Muscle of leg (tissue), 11 donors: ENCODE results near the gene SEMA3D. TPM values are rescaled to one million over a fixed set of nuclear protein-coding genes. Genes with fewer than 3 reads are reported as not detected.
A peak's percentile ranks its signal among the peaks of the same experiment; 100 is the strongest.

Experiments
- DNase-seq: peaks from one replicate; pipeline ENCODE4 v3.0.0; 2013
- H3K27ac ChIP-seq: one replicate; pipeline ENCODE4 v1.5.1; 2013; ENCODE audit warnings: mild to moderate bottlenecking, low read length, control low read depth
- H3K27me3 ChIP-seq: one replicate; pipeline ENCODE4 v1.6.1; 2013; ENCODE audit warnings: low read length; ENCODE audit not compliant: control insufficient read depth, insufficient read depth
- H3K36me3 ChIP-seq: one replicate; pipeline ENCODE4 v1.6.1; 2013; ENCODE audit warnings: low read length; ENCODE audit not compliant: control insufficient read depth, insufficient read depth
- H3K4me1 ChIP-seq: one replicate; pipeline ENCODE4 v1.6.1; 2013; ENCODE audit warnings: low read length; ENCODE audit not compliant: control insufficient read depth, insufficient read depth
- H3K4me3 ChIP-seq: one replicate; pipeline ENCODE4 v1.5.1; 2013; ENCODE audit warnings: low read length, control low read depth
- H3K9me3 ChIP-seq: replicated peaks from 2 replicates; pipeline ENCODE4 v1.6.1; 2013; ENCODE audit warnings: low read depth, low read length; ENCODE audit not compliant: control insufficient read depth
- WGBS: methylation state at CpG from one replicate; pipeline ENCODE4 v1.1.5; 2013; ENCODE audit warnings: missing lambda C conversion rate; ENCODE audit not compliant: insufficient coverage; 5-methylcytosine and 5-hydroxymethylcytosine counted together
- polyA plus RNA-seq, 8 donors: library from polyadenylated mRNA; unstranded; fragments of 120-200 nt; gene quantifications; one replicate each; pipeline versions ENCODE4 v1.2.1 to v1.2.3, GENCODE V29; 2013; ENCODE audit warnings: inconsistent platforms in 1 of 8, low replicate concordance in 1 of 8; ENCODE audit not compliant: insufficient read length in 8 of 8, insufficient read depth in 1 of 8
- total RNA-seq: library from RNA; stranded (reverse); fragments of 120-200 nt; gene quantifications from one replicate; pipeline ENCODE4 v1.2.4, GENCODE V29; 2013

SEMA3D gene
- total and polyA plus RNA-seq, 9 donors: 8.5 to 29.3 (median 18.7) TPM

DNA sequence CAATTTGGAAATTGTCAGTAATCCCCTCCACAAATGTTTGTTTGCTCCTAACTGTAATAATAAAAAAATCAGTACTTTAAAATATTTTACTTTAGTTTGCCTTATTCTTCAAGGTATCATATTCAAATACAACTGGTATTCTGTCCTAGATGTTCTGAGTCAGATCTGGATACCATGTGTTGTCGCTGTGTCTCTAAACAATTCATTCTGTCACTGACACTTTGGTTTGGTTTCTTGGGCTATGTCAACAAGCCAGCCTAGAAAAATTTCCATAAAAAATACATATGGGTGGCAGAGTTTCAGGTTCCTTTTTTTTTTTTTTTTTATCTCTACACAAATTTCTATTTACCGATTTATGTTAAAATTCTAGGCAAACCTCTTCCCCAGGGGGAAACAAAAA, 33.2 kb upstream of the SEMA3D start:
- no CpG with 5 or more reads among the region's 2 CpGs for WGBS
- no peak for DNase-seq

GRCh38 chr7:85217085-85217484, 30.2 kb upstream of the SEMA3D start:
- Histone ChIP-seq H3K4me1 (no peaks in the 10 kb centered on the region), H3K27ac (no peak overlapping the region), H3K36me3 (no peaks in the 10 kb centered on the region), H3K27me3 (no peaks in the 10 kb centered on the region), H3K4me3 (no peak overlapping the region), H3K9me3 (no peaks in the 10 kb centered on the region)
- no CpG with 5 or more reads among the region's 2 CpGs for WGBS
- no peak for DNase-seq

More for the DNA sequence above, 33.2 kb upstream of the SEMA3D start:
- Histone ChIP-seq H3K4me1 (no peaks in the 10 kb centered on the region), H3K27ac (no peak overlapping the region), H3K36me3 (no peaks in the 10 kb centered on the region), H3K4me3 (no peak overlapping the region), H3K27me3 (no peaks in the 10 kb centered on the region), H3K9me3 (no peaks in the 10 kb centered on the region)

DNA sequence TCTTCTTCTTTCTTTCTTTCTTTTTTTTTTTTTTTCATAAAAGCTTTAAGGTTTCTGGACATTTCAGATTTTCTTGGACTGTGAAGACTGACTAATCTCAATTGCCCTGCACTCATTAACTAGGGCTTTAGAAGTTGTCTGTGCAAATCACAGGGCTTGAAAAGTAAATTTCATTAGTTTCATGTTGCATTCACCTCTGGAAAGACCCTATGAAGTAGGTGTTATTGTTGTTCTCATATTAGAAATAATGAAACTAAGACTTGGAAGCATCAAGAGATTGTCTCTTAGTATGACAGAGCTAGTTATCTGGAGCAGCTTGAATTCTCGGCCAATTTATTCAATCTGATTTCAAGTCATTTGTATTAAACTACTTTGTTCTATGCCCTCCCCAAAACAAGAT, 28.2 kb upstream of the SEMA3D start:
- H3K9me3 ChIP-seq: no peaks in the 10 kb centered on the region
- H3K4me3 ChIP-seq: no peak overlapping the region
- no peak overlapping the region for H3K27ac ChIP-seq
- H3K27me3 ChIP-seq: no peaks in the 10 kb centered on the region
- no peaks in the 10 kb centered on the region for H3K4me1 ChIP-seq
- no peak for DNase-seq
- no CpG with 5 or more reads among the region's 1 CpG for WGBS
- H3K36me3 ChIP-seq: no peaks in the 10 kb centered on the region

DNA sequence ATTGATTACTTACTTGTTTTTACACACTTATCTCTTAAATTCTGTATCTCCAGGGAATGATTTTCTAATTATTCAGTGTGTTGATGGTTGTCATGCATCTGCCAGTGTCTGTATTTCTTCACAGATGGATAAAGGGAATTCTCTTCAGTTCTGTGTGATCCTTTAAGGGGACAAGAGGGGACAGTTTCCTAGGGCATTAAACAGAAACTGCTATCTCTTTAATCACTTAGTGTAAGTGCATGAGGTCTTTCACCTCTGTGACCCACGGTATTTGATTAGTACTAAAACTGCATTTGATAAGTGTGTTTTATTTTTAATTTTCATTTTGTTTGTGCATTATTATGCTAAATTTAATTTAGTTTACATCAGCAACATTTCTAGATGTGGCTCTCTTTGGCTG, 26.6 kb upstream of the SEMA3D start:
- no peak overlapping the region for H3K4me3 ChIP-seq
- no peak for DNase-seq

GRCh38 chr7:85205754-85206153, 18.9 kb upstream of the SEMA3D start:
- Histone ChIP-seq H3K4me3 (no peak overlapping the region), H3K27me3 (no peaks in the 10 kb centered on the region), H3K27ac (no peak overlapping the region), H3K36me3 (no peaks in the 10 kb centered on the region), H3K9me3 (no peaks in the 10 kb centered on the region), H3K4me1 (no peaks in the 10 kb centered on the region)
- no CpG with 5 or more reads among the region's 2 CpGs for WGBS
- DNase-seq: no peak

More for the DNA sequence above, 26.6 kb upstream of the SEMA3D start:
- H3K36me3 ChIP-seq: no peaks in the 10 kb centered on the region
- WGBS: no CpG with 5 or more reads among the region's 1 CpG
- no peaks in the 10 kb centered on the region for H3K27me3 ChIP-seq
- H3K27ac ChIP-seq: no peak overlapping the region
- H3K4me1 ChIP-seq: no peaks in the 10 kb centered on the region
- H3K9me3 ChIP-seq: no peaks in the 10 kb centered on the region

GRCh38 chr7:85204496-85204895, 17.6 kb upstream of the SEMA3D start:
- no peaks in the 10 kb centered on the region for H3K9me3 ChIP-seq
- no peaks in the 10 kb centered on the region for H3K36me3 ChIP-seq
- no CpG with 5 or more reads among the region's 2 CpGs for WGBS
- H3K27me3 ChIP-seq: no peaks in the 10 kb centered on the region
- H3K27ac ChIP-seq: no peak overlapping the region
- no peak overlapping the region for H3K4me3 ChIP-seq
- no peak for DNase-seq
- no peaks in the 10 kb centered on the region for H3K4me1 ChIP-seq

GRCh38 chr7:85204061-85204460, 17.2 kb upstream of the SEMA3D start:
- DNase-seq: no peak
- Histone ChIP-seq H3K9me3 (no peaks in the 10 kb centered on the region), H3K36me3 (no peaks in the 10 kb centered on the region), H3K4me1 (no peaks in the 10 kb centered on the region), H3K27me3 (no peaks in the 10 kb centered on the region), H3K27ac (no peak overlapping the region), H3K4me3 (no peak overlapping the region)
- no CpG with 5 or more reads among the region's 2 CpGs for WGBS

DNA sequence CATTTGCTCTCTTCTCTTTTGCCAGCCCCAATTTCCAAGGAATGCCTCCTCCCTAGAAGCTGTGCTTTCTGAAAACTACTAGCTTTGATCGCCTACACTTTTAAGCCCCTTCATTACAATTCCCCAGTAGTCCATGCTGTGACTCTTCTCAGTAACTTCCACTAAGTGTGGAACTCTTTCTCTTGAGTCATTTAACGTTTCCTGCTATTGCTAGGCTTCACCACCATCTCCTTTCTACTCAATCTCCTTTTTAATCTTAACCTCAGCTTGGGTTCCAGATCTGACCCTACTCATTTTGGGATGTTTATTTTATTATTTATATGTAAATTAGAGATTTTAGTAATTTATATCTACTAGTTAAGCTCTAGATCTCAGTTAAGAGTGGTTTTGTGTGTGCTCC, 14.4 kb upstream of the SEMA3D start:
- WGBS: 100% methylated on average over 1 of the region's 2 CpGs
- no peaks in the 10 kb centered on the region for H3K36me3 ChIP-seq
- no peak overlapping the region for H3K27ac ChIP-seq
- DNase-seq: no peak
- no peaks in the 10 kb centered on the region for H3K27me3 ChIP-seq
- no peaks in the 10 kb centered on the region for H3K9me3 ChIP-seq
- no peak overlapping the region for H3K4me3 ChIP-seq
- no peaks in the 10 kb centered on the region for H3K4me1 ChIP-seq

DNA sequence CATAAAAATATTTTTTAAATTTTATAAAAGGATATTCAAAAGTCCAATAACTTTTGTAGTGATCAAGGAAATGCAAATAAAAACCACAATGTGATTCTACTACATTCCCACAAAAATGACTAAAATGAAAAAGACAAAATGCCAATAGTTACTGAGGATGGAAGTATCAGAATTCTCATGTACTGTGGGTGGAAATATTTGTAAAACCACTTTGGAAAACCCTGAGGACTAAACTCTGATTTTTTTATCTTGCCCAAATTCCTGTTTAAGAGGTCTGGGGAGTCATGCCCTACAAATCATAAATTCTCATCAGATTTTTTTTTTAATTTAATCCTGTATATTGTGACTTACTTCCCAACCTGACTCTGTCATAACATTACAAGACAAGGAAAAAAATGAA, 9.8 kb upstream of the SEMA3D start:
- no peak overlapping the region for H3K27ac ChIP-seq
- H3K27me3 ChIP-seq: no peaks in the 10 kb centered on the region
- no peaks in the 10 kb centered on the region for H3K36me3 ChIP-seq
- no peaks in the 10 kb centered on the region for H3K4me1 ChIP-seq
- H3K4me3 ChIP-seq: no peak overlapping the region
- no peaks in the 10 kb centered on the region for H3K9me3 ChIP-seq
- DNase-seq: no peak

DNA sequence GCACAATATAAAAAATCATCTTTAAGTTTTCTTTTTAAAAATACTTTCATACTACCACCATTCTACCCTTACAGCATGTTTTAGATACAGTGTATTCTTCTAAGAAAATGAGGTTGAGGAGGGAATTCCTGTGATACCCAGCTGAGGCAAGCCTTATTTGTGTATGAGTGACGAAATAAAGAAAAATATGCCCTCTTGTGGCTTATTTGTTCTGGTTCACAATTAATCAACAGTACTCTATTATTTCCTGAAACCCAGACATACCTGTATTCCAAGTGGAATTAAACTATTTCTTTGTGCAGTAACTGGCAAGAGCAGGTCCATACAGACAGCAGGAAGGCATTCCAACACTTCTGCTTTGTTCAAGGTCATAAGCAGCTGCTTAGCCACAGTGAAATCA, 4.5 kb upstream of the SEMA3D start:
- DNase-seq: peak; percentile 23
- Histone ChIP-seq H3K4me1 (peaks cover 5% of the 10 kb centered on the region), H3K9me3 (no peaks in the 10 kb centered on the region), H3K4me3 (no peak overlapping the region), H3K27me3 (peaks cover 4% of the 10 kb centered on the region), H3K36me3 (no peaks in the 10 kb centered on the region), H3K27ac (no peak overlapping the region)
- no CpG with 5 or more reads among the region's 1 CpG for WGBS

DNA sequence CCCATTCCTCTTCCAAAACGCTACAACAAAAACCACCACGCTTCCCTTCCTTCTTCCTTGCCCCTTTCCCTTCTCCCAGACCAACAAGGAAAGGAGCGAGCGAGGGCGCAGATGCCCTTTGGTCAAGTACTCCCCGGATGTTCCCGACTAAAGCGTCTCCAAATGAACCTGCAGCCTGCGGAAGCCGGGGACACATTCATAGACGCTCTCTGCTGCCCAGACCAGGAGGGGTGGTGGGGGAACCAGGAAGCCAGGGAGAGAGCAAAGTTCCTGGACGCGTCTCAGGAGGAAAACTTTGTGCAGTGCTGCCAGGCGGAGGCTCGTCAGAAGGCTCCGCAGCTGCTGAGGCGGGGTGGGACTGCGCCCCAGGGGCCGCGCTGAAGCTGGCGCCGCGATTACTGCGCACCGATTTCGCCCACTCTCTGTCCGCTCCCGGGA, 754 bp downstream of the SEMA3D start:
- no peaks in the 10 kb centered on the region for H3K9me3 ChIP-seq
- peak overlapping the region; percentile 77 for H3K27ac ChIP-seq
- peak; percentile 76 for DNase-seq
- peaks cover 10% of the 10 kb centered on the region for H3K4me1 ChIP-seq
- peak overlapping the region; percentile 80 for H3K4me3 ChIP-seq
- H3K27me3 ChIP-seq: peaks cover 11% of the 10 kb centered on the region
- H3K36me3 ChIP-seq: no peaks in the 10 kb centered on the region
- under 1% methylated on average over 28 of the region's 28 CpGs for WGBS
